B cell (primary cell): Measurements from ENCODE around the gene MR1.

Experiments used
- EZH2 ChIP-seq: IDR thresholded peaks from 2 replicates; pipeline ENCODE4 v1.6.1; 2012; ENCODE audit warnings: borderline replicate concordance, low read depth, mild to moderate bottlenecking, moderate library complexity, low read length; ENCODE audit not compliant: insufficient read depth, poor library complexity, severe bottlenecking
- TF ChIP-seq, protein P1 (sequence below): fragments of 200-600 bp; IDR thresholded peaks from one replicate; pipeline ENCODE4 v1.8.0; 2022; ENCODE audit warnings: antibody characterized with exemption, mild to moderate bottlenecking

DNA sequence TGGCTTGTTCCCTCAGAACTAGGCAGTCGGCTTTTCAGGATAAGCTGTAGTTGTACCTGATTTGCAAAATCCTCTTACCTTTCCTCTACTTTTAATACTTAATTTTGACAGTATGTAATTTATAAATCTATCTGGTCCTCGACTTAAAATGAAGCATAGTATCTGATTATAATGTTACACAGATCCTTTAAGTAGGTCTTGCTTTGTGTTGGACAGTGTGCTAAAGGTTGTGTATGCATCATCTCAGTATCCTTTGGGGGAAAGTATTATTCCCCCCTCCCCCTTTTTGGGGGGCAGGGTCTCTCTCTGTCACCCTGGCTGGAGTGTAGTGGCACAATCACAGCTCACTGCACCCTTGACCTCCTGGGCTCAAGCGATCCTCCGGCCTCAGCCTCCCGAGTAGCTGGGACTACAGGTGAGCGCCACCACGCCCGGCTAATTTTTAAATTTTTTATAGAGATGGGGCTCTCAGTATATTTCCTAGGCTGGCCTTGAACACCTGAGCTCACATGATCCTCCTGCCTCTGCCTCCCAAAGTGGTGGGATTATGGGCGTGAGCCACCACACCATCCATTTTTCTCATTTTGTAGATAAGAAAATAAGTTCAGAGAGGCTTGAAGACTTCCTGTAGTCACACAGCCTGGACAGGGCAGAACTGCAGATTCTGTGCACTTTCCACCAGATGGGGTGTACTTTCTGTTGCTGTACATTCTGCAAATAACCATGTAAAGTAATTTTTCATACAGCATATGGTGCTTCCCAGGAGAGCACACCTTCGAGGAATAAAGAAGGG lies 10.3 kb upstream of the MR1 start:
- TF ChIP-seq, protein P1, sequence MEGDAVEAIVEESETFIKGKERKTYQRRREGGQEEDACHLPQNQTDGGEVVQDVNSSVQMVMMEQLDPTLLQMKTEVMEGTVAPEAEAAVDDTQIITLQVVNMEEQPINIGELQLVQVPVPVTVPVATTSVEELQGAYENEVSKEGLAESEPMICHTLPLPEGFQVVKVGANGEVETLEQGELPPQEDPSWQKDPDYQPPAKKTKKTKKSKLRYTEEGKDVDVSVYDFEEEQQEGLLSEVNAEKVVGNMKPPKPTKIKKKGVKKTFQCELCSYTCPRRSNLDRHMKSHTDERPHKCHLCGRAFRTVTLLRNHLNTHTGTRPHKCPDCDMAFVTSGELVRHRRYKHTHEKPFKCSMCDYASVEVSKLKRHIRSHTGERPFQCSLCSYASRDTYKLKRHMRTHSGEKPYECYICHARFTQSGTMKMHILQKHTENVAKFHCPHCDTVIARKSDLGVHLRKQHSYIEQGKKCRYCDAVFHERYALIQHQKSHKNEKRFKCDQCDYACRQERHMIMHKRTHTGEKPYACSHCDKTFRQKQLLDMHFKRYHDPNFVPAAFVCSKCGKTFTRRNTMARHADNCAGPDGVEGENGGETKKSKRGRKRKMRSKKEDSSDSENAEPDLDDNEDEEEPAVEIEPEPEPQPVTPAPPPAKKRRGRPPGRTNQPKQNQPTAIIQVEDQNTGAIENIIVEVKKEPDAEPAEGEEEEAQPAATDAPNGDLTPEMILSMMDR = no peak
- TF ChIP-seq EZH2 = no peak
